Panc1 (cell line): ENCODE measurements around the gene MED12L. TPM values are rescaled to one million over a fixed set of nuclear protein-coding genes. Genes with fewer than 3 reads are reported as not detected.

ENCODE experiments used
- ATAC-seq: fragments of 200-7000 bp; cut with Tn5 transposase; 2 replicates; pipeline ENCODE4 v1.9.1; 2020; ENCODE audit warnings: mild to moderate bottlenecking, moderate library complexity
- BruUV-seq: library from RNA; stranded (reverse); fragments of 400-500 nt; replicated peaks from 2 replicates; lab custom pipeline; 2021; lab: Mats Ljungman, UMichigan
- CTCF ChIA-PET: fragments of 300-600 bp; sonication (Branson Sonifier 250); formaldehyde crosslinking; loops from one replicate; lab custom pipeline; 2022; ENCODE audit warnings: antibody characterized with exemption; lab: Charles Lee
- POLR2A ChIA-PET: fragments of 300-600 bp; sonication (Branson Sonifier 250); formaldehyde crosslinking; loops from one replicate; lab custom pipeline; 2022; ENCODE audit warnings: antibody characterized with exemption; lab: Charles Lee
- DNase-seq: peaks from one replicate; pipeline ENCODE4 v3.0.0-alpha.2; 2010; ENCODE audit warnings: low read depth, low spot score
- H3K27ac ChIP-seq: 2 replicates; pipeline ENCODE4 v1.5.1; 2011; ENCODE audit warnings: mild to moderate bottlenecking, low read length, inconsistent platforms
- H3K27me3 ChIP-seq: fragments of 200-500 bp; sonication (Bioruptor generic); 2 replicates; pipeline ENCODE4 v1.6.0; 2014; ENCODE audit warnings: low read length, inconsistent platforms; ENCODE audit not compliant: control insufficient read depth, insufficient read depth
- H3K36me3 ChIP-seq: fragments of 200-500 bp; sonication (Bioruptor generic); 2 replicates; pipeline ENCODE4 v1.5.1; 2014; ENCODE audit warnings: inconsistent platforms, mild to moderate bottlenecking, low read length, moderate library complexity; ENCODE audit not compliant: control insufficient read depth, insufficient read depth
- H3K4me1 ChIP-seq: 2 replicates; pipeline ENCODE4 v1.5.1; 2011; ENCODE audit warnings: inconsistent platforms, mild to moderate bottlenecking, low read length, moderate library complexity; ENCODE audit not compliant: control insufficient read depth, insufficient read depth
- H3K4me3 ChIP-seq, 2 experiments: 2 replicates each; pipeline ENCODE4 v1.5.1; 2011 to 2012; ENCODE audit warnings: low read depth in 2 of 2, low read length in 2 of 2, mild to moderate bottlenecking in 2 of 2, inconsistent platforms in 1 of 2, moderate library complexity in 1 of 2
- H3K9me3 ChIP-seq: fragments of 200-500 bp; sonication (Bioruptor generic); 2 replicates; pipeline ENCODE4 v1.5.1; 2014; ENCODE audit warnings: low read depth, mild to moderate bottlenecking, inconsistent platforms, low read length, moderate library complexity; ENCODE audit not compliant: control insufficient read depth, insufficient read depth
- CTCF ChIP-seq: fragments of 450-650 bp; IDR thresholded peaks from 2 replicates; pipeline ENCODE4 v1.5.1; 2017; ENCODE audit warnings: mild to moderate bottlenecking
- POLR2AphosphoS5 ChIP-seq: IDR thresholded peaks from 2 replicates; pipeline ENCODE4 v1.6.1; 2012; ENCODE audit warnings: mild to moderate bottlenecking, low read depth, low read length, moderate library complexity
- REST ChIP-seq, 2 experiments: IDR thresholded peaks; 2 replicates each; pipeline ENCODE4 v1.6.1; 2011 to 2012; ENCODE audit warnings: low read depth in 2 of 2, control low read depth in 1 of 2, low read length in 1 of 2, mild to moderate bottlenecking in 1 of 2, moderate library complexity in 1 of 2; ENCODE audit not compliant: insufficient read depth in 1 of 2
- SIN3A ChIP-seq: IDR thresholded peaks from 2 replicates; pipeline ENCODE4 v1.6.1; 2012; ENCODE audit warnings: low read depth, mild to moderate bottlenecking, low read length, moderate library complexity, borderline replicate concordance; ENCODE audit not compliant: insufficient read depth
- TCF7L2 ChIP-seq: IDR thresholded peaks from 2 replicates; pipeline ENCODE4 v1.6.1; 2011; ENCODE audit warnings: mild to moderate bottlenecking, low read depth, low read length, inconsistent platforms
- in situ Hi-C: cut with HindIII; loops from 2 replicates; pipeline ENCODE4 v1.10.0; 2016; ENCODE audit warnings: low sequenced_read_pairs, low pct_unique_long_range_greater_than_20kb
- intact Hi-C: fragments of 100-400 bp; cut with micrococcal nuclease; formaldehyde crosslinking; loops from one replicate; pipeline ENCODE4 v1.10.0; 2022; ENCODE audit not compliant: unreplicated experiment
- total RNA-seq: library from RNA; stranded (reverse); gene quantifications from one replicate; pipeline ENCODE4 v1.2.1, GENCODE V29; 2021; ENCODE audit not compliant: unreplicated experiment

MED12L gene
- total RNA-seq, 1 experiment from 2014 or later = 2.8 TPM

- H3K27ac ChIP-seq = no peak overlapping the region
- no peak overlapping the region for H3K4me3 ChIP-seq
- in situ Hi-C loops (no loop called here), intact Hi-C loops (no loop called here)
- TF ChIP-seq REST (IDR thresholded peaks at IDR 0.05; ENCODE audit: insufficient read depth in 1 of 2, low read depth in 2 of 2, low read length in 1 of 2) (no peak), POLR2AphosphoS5 (no peak), SIN3A (no peak), TCF7L2 (no peak), CTCF (no peak)
- no peaks in the 10 kb centered on the region for H3K9me3 ChIP-seq
- H3K36me3 ChIP-seq = no peaks in the 10 kb centered on the region
- ChIA-PET CTCF (interaction anchor here (3.1 kb wide), 1 partner anchor 397 kb away, joined by 24 read pairs; no protein-coding TSS in a partner anchor), POLR2A (no interaction called here)
- BruUV-seq = no TSS peak
- DNase-seq (no peak), ATAC-seq (no peak)
- H3K4me1 ChIP-seq = 0 out of 2 replicates have a peak, but pooled peaks cover 2% of the 10 kb centered on the region
- H3K27me3 ChIP-seq = no peaks in the 10 kb centered on the region
Observed at GRCh38 chr3:151440940-151441339, 355.5 kb downstream of the MED12L start.

GRCh38 chr3:151443583-151443982 lies 358.1 kb downstream of the MED12L start:
- ChIA-PET CTCF (no interaction called here), POLR2A (no interaction called here)
- no TSS peak for BruUV-seq
- Histone ChIP-seq H3K36me3 (no peaks in the 10 kb centered on the region), H3K9me3 (no peaks in the 10 kb centered on the region), H3K27ac (no peak overlapping the region), H3K4me1 (no peaks in the 10 kb centered on the region), H3K27me3 (no peaks in the 10 kb centered on the region; the same call in 1 of the 2 replicates), H3K4me3 (no peak overlapping the region)
- TF ChIP-seq REST (IDR thresholded peaks at IDR 0.05; ENCODE audit: insufficient read depth in 1 of 2, low read depth in 2 of 2, low read length in 1 of 2) = peak; percentile 76 to 78
- no peak for TF ChIP-seq SIN3A
- TF ChIP-seq TCF7L2 = no peak
- intact Hi-C loops = no loop called here
- in situ Hi-C loops = no loop called here
- DNase-seq (no peak), ATAC-seq (no peak)
